IMR-90 (cell line): ENCODE measurements around the gene SFSWAP. TPM values are rescaled to one million over a fixed set of nuclear protein-coding genes. Genes with fewer than 3 reads are reported as not detected.

ENCODE experiments used
- ATAC-seq: fragments of 200-7000 bp; cut with Tn5 transposase; 2 replicates; pipeline ENCODE4 v1.9.1; 2020; ENCODE audit warnings: low read depth, mild to moderate bottlenecking, moderate library complexity
- BruUV-seq: library from RNA; stranded (reverse); fragments of 400-500 nt; replicated peaks from 2 replicates; lab custom pipeline; 2021; lab: Mats Ljungman, UMichigan
- CTCF ChIA-PET: fragments of 300-600 bp; formaldehyde crosslinking; extraction: SDS; loops from one replicate; lab custom pipeline; 2021; ENCODE audit warnings: antibody characterized with exemption; lab: Yijun Ruan, JAX
- POLR2A ChIA-PET: fragments of 300-600 bp; sonication (Branson Sonifier 250); formaldehyde crosslinking; loops from one replicate; lab custom pipeline; 2022; ENCODE audit warnings: antibody characterized with exemption; ENCODE audit not compliant: unreplicated experiment; lab: Charles Lee
- DNase-seq: peaks from one replicate; pipeline ENCODE4 v3.0.0; 2013
- H2AFZ ChIP-seq: replicated peaks from 2 replicates; pipeline ENCODE3; 2013; ENCODE audit warnings: low read length, mild to moderate bottlenecking; ENCODE audit not compliant: poor library complexity
- H2AK5ac ChIP-seq: 2 replicates; pipeline ENCODE4 v1.6.1; 2013; ENCODE audit warnings: low read depth, low read length, inconsistent platforms
- H2AK9ac ChIP-seq: replicated peaks from 2 replicates; pipeline ENCODE3; 2013; ENCODE audit warnings: mild to moderate bottlenecking, low read depth, low read length, moderate library complexity; ENCODE audit not compliant: poor library complexity
- H2BK120ac ChIP-seq: 2 replicates; pipeline ENCODE4 v1.6.1; 2013; ENCODE audit warnings: low read depth, low read length, inconsistent platforms
- H2BK15ac ChIP-seq: 3 replicates; pipeline ENCODE4 v1.6.1; 2013; ENCODE audit warnings: low read depth, low read length, inconsistent platforms
- H2BK20ac ChIP-seq: 2 replicates; pipeline ENCODE4 v1.6.1; 2013; ENCODE audit warnings: low read depth, mild to moderate bottlenecking, inconsistent platforms, low read length, moderate library complexity
- H2BK5ac ChIP-seq: 2 replicates; pipeline ENCODE4 v1.6.1; 2013; ENCODE audit warnings: mild to moderate bottlenecking, low read depth, low read length, inconsistent platforms; ENCODE audit not compliant: poor library complexity, severe bottlenecking
- H3K14ac ChIP-seq: replicated peaks from 2 replicates; pipeline ENCODE4 v1.6.1; 2013; ENCODE audit warnings: low read depth, low read length, inconsistent platforms
- H3K18ac ChIP-seq: 2 replicates; pipeline ENCODE4 v1.6.1; 2013; ENCODE audit warnings: low read depth, low read length, control low read depth
- H3K23ac ChIP-seq: 2 replicates; pipeline ENCODE4 v1.6.1; 2013; ENCODE audit warnings: low read depth, low read length, inconsistent platforms
- H3K27ac ChIP-seq: 2 replicates; pipeline ENCODE4 v1.5.1; 2013; ENCODE audit warnings: mild to moderate bottlenecking, control low read depth, low read length; ENCODE audit not compliant: insufficient read depth
- H3K27me3 ChIP-seq: 2 replicates; pipeline ENCODE4 v1.6.1; 2013; ENCODE audit warnings: low read length; ENCODE audit not compliant: control insufficient read depth, insufficient read depth
- H3K36me3 ChIP-seq: 2 replicates; pipeline ENCODE4 v1.6.1; 2013; ENCODE audit warnings: low read length, mixed read lengths; ENCODE audit not compliant: control insufficient read depth, insufficient read depth
- H3K4ac ChIP-seq: 2 replicates; pipeline ENCODE4 v1.6.1; 2013; ENCODE audit warnings: low read depth, low read length, inconsistent platforms
- H3K4me1 ChIP-seq: 2 replicates; pipeline ENCODE4 v1.6.1; 2013; ENCODE audit warnings: low read length, mixed read lengths; ENCODE audit not compliant: control insufficient read depth, insufficient read depth
- H3K4me2 ChIP-seq: 2 replicates; pipeline ENCODE4 v1.6.1; 2013; ENCODE audit warnings: low read depth, mild to moderate bottlenecking, control low read depth, low read length, moderate library complexity
- H3K4me3 ChIP-seq: 2 replicates; pipeline ENCODE4 v1.5.1; 2013; ENCODE audit warnings: low read depth, mild to moderate bottlenecking, control low read depth, low read length, moderate library complexity; ENCODE audit not compliant: insufficient read depth
- H3K56ac ChIP-seq: 2 replicates; pipeline ENCODE4 v1.6.1; 2013; ENCODE audit warnings: low read length, inconsistent platforms; ENCODE audit not compliant: insufficient read depth; ENCODE audit errors: extremely low read depth
- H3K79me1 ChIP-seq, 2 experiments: 2 replicates each; pipeline ENCODE4 v1.6.1; 2013; ENCODE audit warnings: low read length in 2 of 2, inconsistent platforms in 1 of 2, low read depth in 1 of 2
- H3K9ac ChIP-seq: 2 replicates; pipeline ENCODE4 v1.6.1; 2013; ENCODE audit warnings: low read depth, low read length, control low read depth
- H3K9me1 ChIP-seq: 2 replicates; pipeline ENCODE4 v1.6.1; 2013; ENCODE audit warnings: low read length, inconsistent platforms; ENCODE audit not compliant: insufficient read depth
- H3K9me3 ChIP-seq: 2 replicates; pipeline ENCODE4 v1.6.1; 2013; ENCODE audit warnings: low read length; ENCODE audit not compliant: control insufficient read depth, insufficient read depth
- H4K20me1 ChIP-seq: 2 replicates; pipeline ENCODE4 v1.6.1; 2013; ENCODE audit warnings: low read length, inconsistent platforms; ENCODE audit not compliant: insufficient read depth
- H4K5ac ChIP-seq: 2 replicates; pipeline ENCODE4 v1.6.1; 2013; ENCODE audit warnings: mild to moderate bottlenecking, low read depth, low read length, control low read depth
- H4K8ac ChIP-seq, 2 experiments: 2 replicates each; pipeline ENCODE4 v1.6.1; 2013; ENCODE audit warnings: low read depth in 2 of 2, low read length in 2 of 2, control low read depth in 1 of 2, inconsistent platforms in 1 of 2
- H4K91ac ChIP-seq: 2 replicates; pipeline ENCODE4 v1.6.1; 2013; ENCODE audit warnings: low read depth, low read length, inconsistent platforms; ENCODE audit not compliant: insufficient read depth
- FOS ChIP-seq: fragments of 150-350 bp; IDR thresholded peaks from 2 replicates; pipeline ENCODE4 v1.6.1; 2016; ENCODE audit warnings: low read depth, low read length
- RAD21 ChIP-seq: IDR thresholded peaks from 2 replicates; pipeline ENCODE4 v1.6.1; 2012; ENCODE audit warnings: low read length, improper control_type of control experiment
- RCOR1 ChIP-seq: IDR thresholded peaks from 2 replicates; pipeline ENCODE4 v1.6.1; 2012; ENCODE audit warnings: mild to moderate bottlenecking, low read length, improper control_type of control experiment; ENCODE audit not compliant: insufficient replicate concordance
- WGBS, 2 experiments: methylation state at CpG; one replicate each; pipeline versions ENCODE4 v1.1.5 to v1.1.7; 2013; ENCODE audit warnings: missing lambda C conversion rate in 2 of 2; ENCODE audit not compliant: insufficient read length in 1 of 2; ENCODE audit errors: extremely low coverage in 2 of 2; 5-methylcytosine and 5-hydroxymethylcytosine counted together
- dilution Hi-C: fragments of 300-500 bp; cut with HindIII; formaldehyde crosslinking; loops from one replicate; pipeline ENCODE4 v1.14.3; 2018; ENCODE audit warnings: low sequenced_read_pairs; ENCODE audit not compliant: unreplicated experiment
- in situ Hi-C: fragments of 300-500 bp; cut with MboI; formaldehyde crosslinking; loops from 3 replicates; pipeline ENCODE4 v1.14.3; 2019; ENCODE audit warnings: low sequenced_read_pairs, inconsistent platforms, mixed read lengths
- intact Hi-C: fragments of 100-400 bp; cut with micrococcal nuclease; formaldehyde crosslinking; loops from 2 replicates; pipeline ENCODE4 v1.10.0; 2022
- polyA plus RNA-seq, 3 experiments: library from polyadenylated mRNA; depleted of rRNA; stranded (reverse); fragments of >200 nt; gene quantifications; 2 replicates each; pipeline ENCODE4 v1.2.3, GENCODE V29; 2012; ENCODE audit warnings: low replicate concordance in 1 of 3
- total RNA-seq: library from RNA; depleted of rRNA; stranded (reverse); fragments of >200 nt; gene quantifications from 2 replicates; pipeline ENCODE4 v1.2.3, GENCODE V29; 2012

SFSWAP gene
- total and polyA plus RNA-seq, 2 of the 4 experiments (the other 2 are of a cell fraction): 19.7 to 22.4 TPM

DNA sequence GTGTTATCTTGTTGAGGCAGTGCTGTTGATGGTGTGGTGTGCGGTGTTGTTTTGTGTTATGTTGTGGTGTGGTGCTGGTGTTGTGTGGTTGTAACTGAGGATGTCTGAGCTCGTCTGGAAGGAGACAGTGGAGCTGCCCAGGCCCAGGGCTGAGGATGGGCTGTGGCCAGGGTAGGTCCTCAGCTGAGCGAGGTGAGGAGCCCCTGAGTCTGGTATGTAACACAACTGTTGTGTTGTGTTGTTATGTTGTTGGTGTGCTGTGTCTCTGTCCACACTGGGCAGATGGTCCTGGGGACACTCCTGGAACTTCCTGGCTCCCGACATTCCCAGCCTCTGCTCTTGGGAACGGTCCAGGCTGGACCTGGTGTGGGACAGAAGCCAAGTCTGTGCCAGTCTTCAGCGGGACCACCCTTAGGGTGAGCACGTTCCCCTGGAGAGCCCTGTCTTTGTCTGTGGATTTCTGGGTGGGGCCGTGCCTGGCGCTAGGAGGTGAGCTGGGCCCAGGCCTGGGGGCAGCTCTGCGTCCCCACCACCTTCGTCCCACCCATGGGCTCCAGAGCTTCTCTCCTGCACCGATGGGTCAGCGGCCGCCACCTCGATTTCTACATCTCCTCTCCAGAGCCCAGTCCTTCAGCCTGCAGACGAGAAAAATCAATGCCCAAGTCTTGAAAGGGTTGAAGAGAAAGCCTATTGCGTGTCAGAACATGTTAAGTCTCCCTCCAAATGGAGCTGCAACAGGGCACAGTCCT lies 27.4 kb upstream of the SFSWAP start:
- Histone ChIP-seq H2BK5ac (no peak overlapping the region), H4K91ac (no peak overlapping the region), H3K18ac (no peak overlapping the region), H4K8ac (no peak overlapping the region), H4K5ac (no peak overlapping the region), H3K14ac (no peak overlapping the region), H3K9ac (no peak overlapping the region), H3K4me3 (no peak overlapping the region), H3K27me3 (no peaks in the 10 kb centered on the region), H2AK5ac (no peak overlapping the region), H2AFZ (no peak overlapping the region), H2AK9ac (no peak overlapping the region), H2BK15ac (no peak overlapping the region), H3K36me3 (no peaks in the 10 kb centered on the region), H3K4me2 (no peak overlapping the region), H3K9me3 (peaks cover 9% of the 10 kb centered on the region; the same call in 1 of the 2 replicates), H4K20me1 (no peaks in the 10 kb centered on the region), H3K23ac (no peak overlapping the region), H3K27ac (no peak overlapping the region), H3K9me1 (no peaks in the 10 kb centered on the region), H2BK120ac (no peak overlapping the region), H3K56ac (no peak overlapping the region), H2BK20ac (no peak overlapping the region), H3K4ac (no peak overlapping the region), H3K79me1 (no peaks in the 10 kb centered on the region), H3K4me1 (no peaks in the 10 kb centered on the region)
- no TSS peak for BruUV-seq
- in situ Hi-C loops (no loop called here), dilution Hi-C loops (no loop called here), intact Hi-C loops (no loop called here)
- ChIA-PET POLR2A (no interaction called here), CTCF (no interaction called here)
- TF ChIP-seq RCOR1: no peak
- no peak for TF ChIP-seq RAD21
- TF ChIP-seq FOS: no peak
- WGBS, 2 experiments: 51% methylated on average over 2 of the region's 17 CpGs; no CpG with 5 or more reads in 1 of the 2 experiments
- DNase-seq (no peak), ATAC-seq (no peak)
